ENCODE measurements around the gene RAF1.

- TF ChIP-seq CTCF (IDR thresholded peaks at IDR 0.05), result no peak
- no peak for TF ChIP-seq POLR2A (IDR thresholded peaks at IDR 0.05)
Observed at GRCh38 chr3:12632523-12632922, 31.4 kb downstream of the RAF1 start.
